HepG2 (cell line): ENCODE measurements around the gene SAE1. TPM values are rescaled to one million over a fixed set of nuclear protein-coding genes. Genes with fewer than 3 reads are reported as not detected.

Experiments
- MED8 ChIP-seq: sonication (generic); formaldehyde crosslinking; IDR thresholded peaks from 2 replicates; pipeline ENCODE4 v1.8.1; 2023; ENCODE audit warnings: mild to moderate bottlenecking, missing genetic modification reagents; ENCODE audit not compliant: insufficient replicate concordance
- MEIS1 ChIP-seq: sonication (generic); formaldehyde crosslinking; IDR thresholded peaks from 2 replicates; pipeline ENCODE4 v1.9.0; 2021; ENCODE audit warnings: mild to moderate bottlenecking, missing genetic modification reagents, moderate library complexity, borderline replicate concordance
- SP140L ChIP-seq: sonication (generic); formaldehyde crosslinking; IDR thresholded peaks from 2 replicates; pipeline ENCODE4 v1.4.0; 2020; ENCODE audit warnings: missing genetic modification reagents, borderline replicate concordance
- ZNF431 ChIP-seq: sonication (generic); formaldehyde crosslinking; IDR thresholded peaks from 2 replicates; pipeline ENCODE4 v1.9.0; 2022; ENCODE audit warnings: missing genetic modification reagents, low read depth, mild to moderate bottlenecking, borderline replicate concordance
- ZNF850 ChIP-seq: sonication (generic); formaldehyde crosslinking; conservative IDR thresholded peaks from 2 replicates; pipeline ENCODE4 v1.9.0; 2021; ENCODE audit warnings: mild to moderate bottlenecking, missing genetic modification reagents
- polyA plus RNA-seq, 8 experiments: library from polyadenylated mRNA; depleted of rRNA in 3 of 8; stranded (reverse) in 7 of 8; unstranded in 1 of 8; fragments of >200 nt; fragmentation: Illumina TruSeq in 4 of 8; extraction: Trizol in 4 of 8; gene quantifications; 2 replicates each; pipeline versions ENCODE4 v1.2.1 to v1.2.3, GENCODE V29; 2011 to 2016; ENCODE audit warnings: low read depth in 4 of 8, missing spikeins in 1 of 8, mixed read lengths in 1 of 8; ENCODE audit not compliant: insufficient read depth in 1 of 8
- total RNA-seq, 5 experiments: library from RNA; depleted of rRNA; stranded (reverse); fragments of >200 nt; fragmentation: Illumina TruSeq; extraction: Trizol; gene quantifications; 2 replicates each; pipeline ENCODE4 v1.2.3, GENCODE V29; 2016; ENCODE audit warnings: low read depth in 1 of 5
- TF ChIP-seq, protein P1 (sequence below): sonication (generic); formaldehyde crosslinking; IDR thresholded peaks from 2 replicates; pipeline ENCODE4 v1.4.0; 2020; ENCODE audit warnings: mild to moderate bottlenecking, missing genetic modification reagents
- TF ChIP-seq, protein P2 (sequence below): sonication (generic); formaldehyde crosslinking; IDR thresholded peaks from 2 replicates; pipeline ENCODE4 v1.4.0; 2020; ENCODE audit warnings: mild to moderate bottlenecking, low read depth, missing genetic modification reagents
- TF ChIP-seq, protein P3 (sequence below): sonication (generic); formaldehyde crosslinking; IDR thresholded peaks from 2 replicates; pipeline ENCODE4 v1.4.0; 2020; ENCODE audit warnings: mild to moderate bottlenecking, missing genetic modification reagents

SAE1 gene
- total and polyA plus RNA-seq, 2 of the 13 experiments (the other 11 are each of a cell fraction or from before 2014, with no cell fraction given), result 87.6 to 197 TPM

DNA sequence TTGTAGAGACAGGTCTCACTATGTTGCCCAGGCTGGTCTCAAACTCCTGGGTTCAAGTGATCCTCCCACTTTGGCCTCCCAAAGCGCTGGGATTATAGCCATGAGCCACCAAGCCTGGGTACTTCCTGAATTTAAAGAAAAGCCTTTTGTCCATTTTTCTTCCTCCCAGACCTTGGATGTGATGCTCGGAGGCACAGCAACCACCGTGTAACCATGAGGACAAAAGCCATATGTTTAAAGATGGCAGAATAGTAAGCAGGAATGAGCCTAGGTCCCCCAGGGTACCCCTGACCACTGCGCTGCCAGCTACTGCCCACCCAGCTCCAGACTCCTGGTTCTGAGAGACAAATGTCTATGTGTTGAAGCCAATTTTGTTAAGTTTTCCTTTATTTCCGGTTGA lies 48.1 kb upstream of the SAE1 start (continued):
- TF ChIP-seq MEIS1 (CRISPR knock-in tag), result no peak
- no peak for TF ChIP-seq ZNF850 (CRISPR knock-in tag)
- TF ChIP-seq, protein P1, sequence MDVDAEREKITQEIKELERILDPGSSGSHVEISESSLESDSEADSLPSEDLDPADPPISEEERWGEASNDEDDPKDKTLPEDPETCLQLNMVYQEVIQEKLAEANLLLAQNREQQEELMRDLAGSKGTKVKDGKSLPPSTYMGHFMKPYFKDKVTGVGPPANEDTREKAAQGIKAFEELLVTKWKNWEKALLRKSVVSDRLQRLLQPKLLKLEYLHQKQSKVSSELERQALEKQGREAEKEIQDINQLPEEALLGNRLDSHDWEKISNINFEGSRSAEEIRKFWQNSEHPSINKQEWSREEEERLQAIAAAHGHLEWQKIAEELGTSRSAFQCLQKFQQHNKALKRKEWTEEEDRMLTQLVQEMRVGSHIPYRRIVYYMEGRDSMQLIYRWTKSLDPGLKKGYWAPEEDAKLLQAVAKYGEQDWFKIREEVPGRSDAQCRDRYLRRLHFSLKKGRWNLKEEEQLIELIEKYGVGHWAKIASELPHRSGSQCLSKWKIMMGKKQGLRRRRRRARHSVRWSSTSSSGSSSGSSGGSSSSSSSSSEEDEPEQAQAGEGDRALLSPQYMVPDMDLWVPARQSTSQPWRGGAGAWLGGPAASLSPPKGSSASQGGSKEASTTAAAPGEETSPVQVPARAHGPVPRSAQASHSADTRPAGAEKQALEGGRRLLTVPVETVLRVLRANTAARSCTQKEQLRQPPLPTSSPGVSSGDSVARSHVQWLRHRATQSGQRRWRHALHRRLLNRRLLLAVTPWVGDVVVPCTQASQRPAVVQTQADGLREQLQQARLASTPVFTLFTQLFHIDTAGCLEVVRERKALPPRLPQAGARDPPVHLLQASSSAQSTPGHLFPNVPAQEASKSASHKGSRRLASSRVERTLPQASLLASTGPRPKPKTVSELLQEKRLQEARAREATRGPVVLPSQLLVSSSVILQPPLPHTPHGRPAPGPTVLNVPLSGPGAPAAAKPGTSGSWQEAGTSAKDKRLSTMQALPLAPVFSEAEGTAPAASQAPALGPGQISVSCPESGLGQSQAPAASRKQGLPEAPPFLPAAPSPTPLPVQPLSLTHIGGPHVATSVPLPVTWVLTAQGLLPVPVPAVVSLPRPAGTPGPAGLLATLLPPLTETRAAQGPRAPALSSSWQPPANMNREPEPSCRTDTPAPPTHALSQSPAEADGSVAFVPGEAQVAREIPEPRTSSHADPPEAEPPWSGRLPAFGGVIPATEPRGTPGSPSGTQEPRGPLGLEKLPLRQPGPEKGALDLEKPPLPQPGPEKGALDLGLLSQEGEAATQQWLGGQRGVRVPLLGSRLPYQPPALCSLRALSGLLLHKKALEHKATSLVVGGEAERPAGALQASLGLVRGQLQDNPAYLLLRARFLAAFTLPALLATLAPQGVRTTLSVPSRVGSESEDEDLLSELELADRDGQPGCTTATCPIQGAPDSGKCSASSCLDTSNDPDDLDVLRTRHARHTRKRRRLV, result no peak
- no peak for TF ChIP-seq ZNF431 (CRISPR knock-in tag)
- TF ChIP-seq, protein P2, sequence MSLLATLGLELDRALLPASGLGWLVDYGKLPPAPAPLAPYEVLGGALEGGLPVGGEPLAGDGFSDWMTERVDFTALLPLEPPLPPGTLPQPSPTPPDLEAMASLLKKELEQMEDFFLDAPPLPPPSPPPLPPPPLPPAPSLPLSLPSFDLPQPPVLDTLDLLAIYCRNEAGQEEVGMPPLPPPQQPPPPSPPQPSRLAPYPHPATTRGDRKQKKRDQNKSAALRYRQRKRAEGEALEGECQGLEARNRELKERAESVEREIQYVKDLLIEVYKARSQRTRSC (CRISPR knock-in tag), result no peak
- TF ChIP-seq MED8, result no peak
- TF ChIP-seq, protein P3, sequence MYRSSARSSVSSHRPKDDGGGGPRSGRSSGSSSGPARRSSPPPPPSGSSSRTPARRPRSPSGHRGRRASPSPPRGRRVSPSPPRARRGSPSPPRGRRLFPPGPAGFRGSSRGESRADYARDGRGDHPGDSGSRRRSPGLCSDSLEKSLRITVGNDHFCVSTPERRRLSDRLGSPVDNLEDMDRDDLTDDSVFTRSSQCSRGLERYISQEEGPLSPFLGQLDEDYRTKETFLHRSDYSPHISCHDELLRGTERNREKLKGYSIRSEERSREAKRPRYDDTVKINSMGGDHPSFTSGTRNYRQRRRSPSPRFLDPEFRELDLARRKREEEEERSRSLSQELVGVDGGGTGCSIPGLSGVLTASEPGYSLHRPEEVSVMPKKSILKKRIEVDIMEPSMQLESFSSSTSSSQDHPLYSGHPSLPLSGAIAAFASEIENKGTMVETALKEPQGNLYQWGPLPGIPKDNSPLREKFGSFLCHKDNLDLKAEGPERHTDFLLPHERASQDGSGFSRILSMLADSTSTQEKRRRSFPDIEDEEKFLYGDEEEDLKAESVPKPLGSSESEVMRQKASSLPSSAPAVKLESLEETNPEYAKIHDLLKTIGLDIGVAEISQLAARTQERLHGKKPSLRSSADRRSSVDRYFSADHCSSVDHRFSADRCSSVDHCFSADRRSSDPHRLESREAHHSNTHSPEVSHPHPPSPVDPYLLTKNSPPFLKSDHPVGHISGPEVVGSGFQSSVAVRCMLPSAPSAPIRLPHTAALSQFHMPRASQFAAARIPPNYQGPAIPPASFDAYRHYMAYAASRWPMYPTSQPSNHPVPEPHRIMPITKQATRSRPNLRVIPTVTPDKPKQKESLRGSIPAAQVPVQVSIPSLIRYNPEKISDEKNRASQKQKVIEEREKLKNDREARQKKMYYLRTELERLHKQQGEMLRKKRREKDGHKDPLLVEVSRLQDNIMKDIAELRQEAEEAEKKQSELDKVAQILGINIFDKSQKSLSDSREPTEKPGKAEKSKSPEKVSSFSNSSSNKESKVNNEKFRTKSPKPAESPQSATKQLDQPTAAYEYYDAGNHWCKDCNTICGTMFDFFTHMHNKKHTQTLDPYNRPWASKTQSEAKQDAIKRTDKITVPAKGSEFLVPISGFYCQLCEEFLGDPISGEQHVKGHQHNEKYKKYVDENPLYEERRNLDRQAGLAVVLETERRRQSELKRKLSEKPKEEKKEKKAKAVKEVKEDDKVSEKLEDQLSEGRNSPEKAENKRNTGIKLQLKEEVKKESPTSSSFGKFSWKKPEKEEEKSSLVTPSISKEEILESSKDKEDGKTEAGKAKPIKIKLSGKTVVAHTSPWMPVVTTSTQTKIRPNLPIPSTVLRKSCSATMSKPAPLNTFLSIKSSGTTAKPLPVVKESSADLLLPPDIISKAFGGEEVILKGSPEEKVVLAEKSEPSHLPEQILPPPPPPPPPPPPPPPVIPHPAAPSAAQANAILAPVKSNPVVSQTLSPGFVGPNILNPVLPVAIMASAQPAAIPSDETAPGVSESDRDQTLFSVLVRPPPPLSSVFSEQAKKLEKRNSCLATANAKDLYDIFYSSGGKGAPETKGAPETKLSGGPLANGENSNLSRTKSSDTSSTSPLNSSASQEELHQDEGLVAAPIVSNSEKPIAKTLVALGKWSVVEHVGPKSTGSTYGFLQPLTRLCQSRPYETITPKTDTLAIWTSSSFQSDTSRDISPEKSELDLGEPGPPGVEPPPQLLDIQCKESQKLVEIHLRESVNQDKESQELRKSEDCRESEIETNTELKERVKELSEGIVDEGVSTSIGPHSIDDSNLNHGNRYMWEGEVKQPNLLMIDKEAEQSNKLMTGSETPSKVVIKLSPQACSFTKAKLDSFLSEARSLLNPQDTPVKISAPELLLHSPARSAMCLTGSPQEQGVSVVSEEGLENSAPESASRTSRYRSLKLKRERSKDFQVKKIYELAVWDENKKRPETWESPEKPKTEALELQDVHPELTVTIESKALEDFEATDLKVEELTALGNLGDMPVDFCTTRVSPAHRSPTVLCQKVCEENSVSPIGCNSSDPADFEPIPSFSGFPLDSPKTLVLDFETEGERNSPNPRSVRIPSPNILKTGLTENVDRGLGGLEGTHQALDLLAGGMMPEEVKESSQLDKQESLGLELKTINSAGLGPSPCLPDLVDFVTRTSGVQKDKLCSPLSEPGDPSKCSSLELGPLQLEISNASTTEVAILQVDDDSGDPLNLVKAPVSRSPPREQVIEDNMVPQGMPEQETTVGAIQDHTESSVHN (CRISPR knock-in tag), result no peak
- TF ChIP-seq SP140L (CRISPR knock-in tag), result no peak
